Neural cell (in vitro differentiated cells): ENCODE results near the gene MTREX. TPM values are rescaled to one million over a fixed set of nuclear protein-coding genes. Genes with fewer than 3 reads are reported as not detected.

Source experiments
- H2AFZ ChIP-seq: fragments of 200-600, 300-800 bp; sonication (generic), shearing (Covaris generic); 2 replicates; pipeline ENCODE4 v1.6.0; 2014; ENCODE audit warnings: low read depth, mild to moderate bottlenecking, antibody characterized with exemption, low read length, moderate library complexity
- H3F3A ChIP-seq: fragments of 200-600 bp; shearing (Covaris generic); 2 replicates; pipeline ENCODE4 v1.6.1; 2016; ENCODE audit warnings: mild to moderate bottlenecking, moderate library complexity, mixed read lengths, antibody characterized with exemption, low read length; ENCODE audit not compliant: insufficient read depth, poor library complexity, severe bottlenecking
- H3K27ac ChIP-seq: fragments of 200-600, 300-800 bp; sonication (generic), shearing (Covaris generic); 2 replicates; pipeline ENCODE4 v1.5.1; 2014; ENCODE audit warnings: mild to moderate bottlenecking, low read length, moderate library complexity
- H3K27me3 ChIP-seq: fragments of 300-800, 200-600 bp; sonication (generic), shearing (Covaris generic); 2 replicates; pipeline ENCODE4 v1.6.0; 2014; ENCODE audit warnings: mild to moderate bottlenecking, low read depth, low read length, moderate library complexity; ENCODE audit not compliant: insufficient read depth
- H3K36me3 ChIP-seq: fragments of 300-800, 200-600 bp; sonication (generic), shearing (Covaris generic); 2 replicates; pipeline ENCODE4 v1.5.1; 2014; ENCODE audit warnings: mild to moderate bottlenecking, antibody characterized with exemption, low read length, moderate library complexity; ENCODE audit not compliant: insufficient read depth
- H3K4me2 ChIP-seq: fragments of 300-800, 200-600 bp; sonication (generic), shearing (Covaris generic); 2 replicates; pipeline ENCODE4 v1.6.0; 2014; ENCODE audit warnings: mild to moderate bottlenecking, low read length
- H3K4me3 ChIP-seq: fragments of 300-800, 200-600 bp; sonication (generic), shearing (Covaris generic); 2 replicates; pipeline ENCODE4 v1.5.1; 2014; ENCODE audit warnings: mild to moderate bottlenecking, low read length, moderate library complexity
- H3K79me2 ChIP-seq: fragments of 200-600 bp; shearing (Covaris generic); replicated peaks from 2 replicates; pipeline ENCODE4 v1.6.0; 2014; ENCODE audit warnings: mild to moderate bottlenecking, low read length, moderate library complexity; ENCODE audit not compliant: insufficient read depth
- H3K9ac ChIP-seq: fragments of 300-800, 200-600 bp; sonication (generic), shearing (Covaris generic); 2 replicates; pipeline ENCODE4 v1.6.1; 2016; ENCODE audit warnings: mild to moderate bottlenecking, low read length, mixed read lengths
- H3K9me2 ChIP-seq: fragments of 200-600 bp; shearing (Covaris generic); 2 replicates; pipeline ENCODE4 v1.6.1; 2016; ENCODE audit warnings: mild to moderate bottlenecking, low read length, mixed read lengths; ENCODE audit not compliant: insufficient read depth
- H3K9me3 ChIP-seq: fragments of 200-600, 300-800 bp; sonication (generic), shearing (Covaris generic); 2 replicates; pipeline ENCODE4 v1.6.1; 2016; ENCODE audit warnings: mild to moderate bottlenecking, mixed run types, low read length, moderate library complexity, mixed read lengths
- H4K20me1 ChIP-seq: fragments of 200-600 bp; shearing (Covaris generic); 2 replicates; pipeline ENCODE4 v1.6.1; 2016; ENCODE audit warnings: mild to moderate bottlenecking, mixed run types; ENCODE audit not compliant: insufficient read depth
- CTCF ChIP-seq: fragments of 450-650 bp; IDR thresholded peaks from 2 replicates; pipeline ENCODE4 v1.5.1; 2014; ENCODE audit warnings: antibody characterized with exemption, mild to moderate bottlenecking, moderate library complexity; ENCODE audit not compliant: poor library complexity, severe bottlenecking
- EP300 ChIP-seq: fragments of 450-650 bp; conservative IDR thresholded peaks from 2 replicates; pipeline ENCODE4 v1.6.1; 2014; ENCODE audit warnings: antibody characterized with exemption, mild to moderate bottlenecking, moderate library complexity; ENCODE audit not compliant: poor library complexity, severe bottlenecking
- EZH2 ChIP-seq: fragments of 200-600, 300-800 bp; shearing (Covaris generic), sonication (generic); IDR thresholded peaks from 2 replicates; pipeline ENCODE4 v1.6.1; 2014; ENCODE audit warnings: antibody characterized with exemption, low read length, borderline replicate concordance, mild to moderate bottlenecking; ENCODE audit not compliant: insufficient read depth, poor library complexity, severe bottlenecking
- MXI1 ChIP-seq: fragments of 450-650 bp; conservative IDR thresholded peaks from 2 replicates; pipeline ENCODE4 v1.6.1; 2014; ENCODE audit warnings: antibody characterized with exemption, mild to moderate bottlenecking; ENCODE audit not compliant: poor library complexity, severe bottlenecking
- POLR2AphosphoS5 ChIP-seq: IDR thresholded peaks from 2 replicates; pipeline ENCODE4 v1.6.1; 2012
- RAD21 ChIP-seq: fragments of 450-650 bp; conservative IDR thresholded peaks from 2 replicates; pipeline ENCODE4 v1.6.1; 2014; ENCODE audit warnings: antibody characterized with exemption, mild to moderate bottlenecking, moderate library complexity
- REST ChIP-seq: IDR thresholded peaks from 2 replicates; pipeline ENCODE4 v1.6.1; 2012; ENCODE audit warnings: borderline replicate concordance
- SMC3 ChIP-seq: fragments of 450-650 bp; conservative IDR thresholded peaks from 2 replicates; pipeline ENCODE4 v1.6.1; 2014; ENCODE audit warnings: antibody characterized with exemption, mild to moderate bottlenecking, moderate library complexity; ENCODE audit not compliant: poor library complexity
- TAF1 ChIP-seq: IDR thresholded peaks from 2 replicates; pipeline ENCODE4 v1.6.1; 2012; ENCODE audit warnings: low read depth
- polyA plus RNA-seq: library from polyadenylated mRNA; depleted of rRNA; stranded (reverse); fragments of >200 nt; gene quantifications from 2 replicates; pipeline ENCODE4 v1.2.3, GENCODE V29; 2014

The MTREX gene
- polyA plus RNA-seq, 1 donor from 2014 or later: 77.6 TPM

GRCh38 chr5:55451976-55452375 is 144.2 kb downstream of the MTREX start:
- H3K79me2 ChIP-seq: no peaks in the 10 kb centered on the region

GRCh38 chr5:55453211-55453610 is 145.4 kb downstream of the MTREX start:
- Histone ChIP-seq H3K79me2 (peaks cover 2% of the 10 kb centered on the region), H3F3A (no peaks in the 10 kb centered on the region), H3K9ac (no peak overlapping the region), H3K9me3 (no peaks in the 10 kb centered on the region), H3K27me3 (no peaks in the 10 kb centered on the region), H4K20me1 (no peaks in the 10 kb centered on the region), H3K36me3 (no peaks in the 10 kb centered on the region), H3K9me2 (no peaks in the 10 kb centered on the region), H2AFZ (no peak overlapping the region), H3K4me2 (no peak overlapping the region), H3K4me3 (no peak overlapping the region), H3K27ac (no peak overlapping the region)
- TF ChIP-seq CTCF (no peak), RAD21 (no peak), EZH2 (no peak), TAF1 (no peak), MXI1 (no peak), SMC3 (no peak)

More at GRCh38 chr5:55451976-55452375, 144.2 kb downstream of the MTREX start:
- no peak overlapping the region for H3K4me2 ChIP-seq
- no peak overlapping the region for H3K27ac ChIP-seq
- H3F3A ChIP-seq: no peaks in the 10 kb centered on the region
- no peaks in the 10 kb centered on the region for H3K36me3 ChIP-seq
- H3K9ac ChIP-seq: no peak overlapping the region
- no peak for TF ChIP-seq MXI1
- no peak for TF ChIP-seq POLR2AphosphoS5
- TF ChIP-seq RAD21: no peak
- no peak for TF ChIP-seq CTCF
- no peak for TF ChIP-seq EP300
- TF ChIP-seq REST: no peak
- TF ChIP-seq SMC3: no peak
- no peak for TF ChIP-seq EZH2
- no peak for TF ChIP-seq TAF1
- H3K4me3 ChIP-seq: no peak overlapping the region
- no peaks in the 10 kb centered on the region for H3K9me2 ChIP-seq
- no peaks in the 10 kb centered on the region for H3K27me3 ChIP-seq
- H3K9me3 ChIP-seq: no peaks in the 10 kb centered on the region
- no peaks in the 10 kb centered on the region for H4K20me1 ChIP-seq
- H2AFZ ChIP-seq: no peak overlapping the region
